GM12865 (cell line): ENCODE measurements around the gene CHMP4B.
A peak's percentile ranks its signal among the peaks of the same experiment; 100 is the strongest.

Experiments
- DNase-seq: peaks from one replicate; pipeline ENCODE4 v3.0.0; 2010; ENCODE audit warnings: low read depth
- H3K4me3 ChIP-seq: 2 replicates; pipeline ENCODE4 v1.5.1; 2011; ENCODE audit warnings: mild to moderate bottlenecking, low read depth, low read length, control low read depth
- TF ChIP-seq, protein P1 (sequence below): IDR thresholded peaks from 2 replicates; pipeline ENCODE4 v1.5.1; 2011; ENCODE audit warnings: low read length, control low read depth, low read depth, inconsistent platforms; ENCODE audit not compliant: insufficient read depth; ENCODE audit errors: missing control alignments

The CHMP4B gene, protein sequence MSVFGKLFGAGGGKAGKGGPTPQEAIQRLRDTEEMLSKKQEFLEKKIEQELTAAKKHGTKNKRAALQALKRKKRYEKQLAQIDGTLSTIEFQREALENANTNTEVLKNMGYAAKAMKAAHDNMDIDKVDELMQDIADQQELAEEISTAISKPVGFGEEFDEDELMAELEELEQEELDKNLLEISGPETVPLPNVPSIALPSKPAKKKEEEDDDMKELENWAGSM

DNA sequence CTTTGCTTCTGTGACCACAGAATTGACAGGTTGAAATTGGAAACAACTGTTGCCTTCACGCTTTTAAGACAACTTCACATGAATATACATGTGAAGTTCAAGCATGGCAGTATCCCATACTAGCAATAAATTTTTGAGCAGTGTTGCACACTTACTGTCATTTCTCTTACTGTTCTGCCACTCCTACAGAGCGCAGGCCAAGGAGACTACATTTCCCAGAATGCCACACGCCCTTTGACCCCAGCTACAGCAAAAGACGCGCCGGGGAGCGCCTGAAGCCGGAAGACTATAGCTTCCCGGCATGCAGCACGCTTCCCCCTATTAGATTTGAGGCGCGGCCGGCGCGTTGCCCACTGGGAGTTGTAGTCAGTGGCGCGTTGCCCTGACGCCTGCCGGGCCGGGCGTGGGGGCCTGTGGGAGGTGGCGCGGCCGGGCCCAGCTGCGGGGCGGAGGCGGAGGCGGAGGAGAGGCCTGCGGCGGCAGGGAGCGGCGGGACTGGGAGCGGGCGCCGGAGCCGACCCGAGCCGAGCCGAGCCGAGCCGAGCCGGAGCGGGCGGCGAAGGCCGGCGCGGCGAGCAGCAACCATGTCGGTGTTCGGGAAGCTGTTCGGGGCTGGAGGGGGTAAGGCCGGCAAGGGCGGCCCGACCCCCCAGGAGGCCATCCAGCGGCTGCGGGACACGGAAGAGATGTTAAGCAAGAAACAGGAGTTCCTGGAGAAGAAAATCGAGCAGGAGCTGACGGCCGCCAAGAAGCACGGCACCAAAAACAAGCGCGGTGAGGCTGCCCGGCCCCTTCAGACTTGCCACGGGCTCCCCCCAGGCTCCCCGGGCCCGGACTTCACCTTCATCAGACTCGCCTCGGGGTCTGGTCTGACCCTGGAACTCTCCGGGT lies at the start of gene CHMP4B:
Gene CHMP4B, plus strand, starts transcription at position 464 of the 891 bp plus-strand sequence. Its CDS starts 121 bp downstream, at position 585.
- DNase-seq = peak; percentile 99
- peak within 1 kb of the TSS; percentile 87 for H3K4me3 ChIP-seq
- TF ChIP-seq, protein P1, sequence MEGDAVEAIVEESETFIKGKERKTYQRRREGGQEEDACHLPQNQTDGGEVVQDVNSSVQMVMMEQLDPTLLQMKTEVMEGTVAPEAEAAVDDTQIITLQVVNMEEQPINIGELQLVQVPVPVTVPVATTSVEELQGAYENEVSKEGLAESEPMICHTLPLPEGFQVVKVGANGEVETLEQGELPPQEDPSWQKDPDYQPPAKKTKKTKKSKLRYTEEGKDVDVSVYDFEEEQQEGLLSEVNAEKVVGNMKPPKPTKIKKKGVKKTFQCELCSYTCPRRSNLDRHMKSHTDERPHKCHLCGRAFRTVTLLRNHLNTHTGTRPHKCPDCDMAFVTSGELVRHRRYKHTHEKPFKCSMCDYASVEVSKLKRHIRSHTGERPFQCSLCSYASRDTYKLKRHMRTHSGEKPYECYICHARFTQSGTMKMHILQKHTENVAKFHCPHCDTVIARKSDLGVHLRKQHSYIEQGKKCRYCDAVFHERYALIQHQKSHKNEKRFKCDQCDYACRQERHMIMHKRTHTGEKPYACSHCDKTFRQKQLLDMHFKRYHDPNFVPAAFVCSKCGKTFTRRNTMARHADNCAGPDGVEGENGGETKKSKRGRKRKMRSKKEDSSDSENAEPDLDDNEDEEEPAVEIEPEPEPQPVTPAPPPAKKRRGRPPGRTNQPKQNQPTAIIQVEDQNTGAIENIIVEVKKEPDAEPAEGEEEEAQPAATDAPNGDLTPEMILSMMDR = no peak

DNA sequence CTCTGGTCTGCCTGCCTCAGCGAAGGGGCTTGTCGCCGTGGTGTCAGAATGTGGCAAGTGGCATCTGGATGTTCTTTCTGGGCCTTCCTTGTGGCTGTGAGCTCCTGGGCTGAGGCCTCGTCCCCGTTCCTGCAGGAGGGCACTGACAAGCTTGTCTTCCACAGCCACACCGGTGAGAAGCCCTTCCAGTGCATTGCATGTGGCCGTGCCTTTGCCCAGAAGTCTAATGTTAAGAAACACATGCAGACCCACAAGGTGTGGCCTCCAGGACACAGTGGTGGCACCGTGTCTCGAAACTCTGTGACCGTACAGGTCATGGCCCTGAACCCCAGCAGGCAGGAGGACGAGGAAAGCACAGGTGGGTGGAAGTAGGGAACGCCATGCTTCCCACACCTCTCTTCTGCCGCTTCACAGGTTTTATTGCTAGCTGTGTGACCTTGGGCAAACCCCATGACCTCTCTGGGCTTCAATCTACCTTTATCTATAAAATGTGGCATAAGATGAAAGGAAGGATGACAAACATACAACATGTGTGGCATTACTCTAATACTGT lies 49.4 kb upstream of the CHMP4B start:
- H3K4me3 ChIP-seq = no peak overlapping the region
- TF ChIP-seq, protein P1 = no peak
- DNase-seq = no peak

DNA sequence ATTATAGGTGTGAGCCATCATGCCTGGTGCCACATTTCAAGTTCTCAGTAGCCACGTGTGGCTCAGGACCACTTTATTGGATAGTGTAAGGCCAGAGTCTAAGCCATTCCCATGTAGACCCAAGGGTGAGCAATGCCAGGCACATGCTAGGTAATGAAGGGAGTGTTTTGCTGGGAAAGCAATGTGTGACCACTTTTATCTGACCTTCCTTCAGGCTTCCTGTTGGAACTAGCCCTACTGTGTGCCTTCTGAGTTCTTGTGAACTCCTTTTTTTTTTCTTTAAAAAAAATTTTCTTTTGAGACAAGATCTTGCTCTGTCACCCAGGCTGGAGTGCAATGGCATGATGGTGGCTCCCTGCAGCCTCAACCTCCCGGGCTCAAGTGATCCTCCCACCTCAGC lies 46.0 kb upstream of the CHMP4B start:
- no peak for DNase-seq
- no peak overlapping the region for H3K4me3 ChIP-seq
- TF ChIP-seq, protein P1 = no peak

DNA sequence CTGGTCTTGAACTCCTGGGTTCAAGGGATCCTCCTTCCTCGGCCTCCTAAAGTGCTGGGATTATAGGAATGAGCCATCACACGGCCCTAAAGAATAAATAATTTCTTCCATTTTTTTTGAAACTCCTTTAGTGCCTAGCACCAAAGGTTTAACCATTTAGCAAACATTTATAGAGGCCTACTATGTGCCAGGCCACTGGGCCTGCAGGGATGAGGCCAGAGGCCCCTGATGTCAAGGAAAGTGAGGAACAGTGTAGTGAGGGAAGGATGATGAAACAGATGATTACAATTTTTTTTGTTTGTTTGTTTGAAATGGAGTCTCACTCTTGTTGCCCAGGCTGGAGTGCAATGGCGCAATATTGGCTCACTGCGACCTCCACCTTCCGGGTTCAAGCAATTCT lies 45.6 kb upstream of the CHMP4B start:
- DNase-seq = no peak
- no peak overlapping the region for H3K4me3 ChIP-seq
- TF ChIP-seq, protein P1 = no peak

DNA sequence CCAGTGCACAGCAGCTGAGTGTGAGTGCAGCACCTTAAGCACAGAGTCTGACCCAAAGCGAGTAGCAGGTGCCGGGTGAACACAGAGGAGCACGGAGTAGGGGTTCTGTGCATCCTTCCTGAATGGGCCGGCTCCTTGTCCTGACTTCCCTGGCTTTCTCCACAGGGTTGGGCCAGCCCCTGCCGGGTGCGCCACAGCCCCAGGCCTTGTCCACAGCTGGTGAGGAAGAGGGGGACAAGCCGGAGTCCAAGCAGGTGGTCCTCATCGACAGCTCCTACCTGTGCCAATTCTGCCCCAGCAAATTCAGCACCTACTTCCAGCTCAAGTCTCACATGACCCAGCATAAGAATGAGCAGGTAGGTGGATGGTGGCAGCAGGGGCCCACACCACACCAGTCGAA lies 44.5 kb upstream of the CHMP4B start:
- no peak overlapping the region for H3K4me3 ChIP-seq
- TF ChIP-seq, protein P1 = no peak
- no peak for DNase-seq

DNA sequence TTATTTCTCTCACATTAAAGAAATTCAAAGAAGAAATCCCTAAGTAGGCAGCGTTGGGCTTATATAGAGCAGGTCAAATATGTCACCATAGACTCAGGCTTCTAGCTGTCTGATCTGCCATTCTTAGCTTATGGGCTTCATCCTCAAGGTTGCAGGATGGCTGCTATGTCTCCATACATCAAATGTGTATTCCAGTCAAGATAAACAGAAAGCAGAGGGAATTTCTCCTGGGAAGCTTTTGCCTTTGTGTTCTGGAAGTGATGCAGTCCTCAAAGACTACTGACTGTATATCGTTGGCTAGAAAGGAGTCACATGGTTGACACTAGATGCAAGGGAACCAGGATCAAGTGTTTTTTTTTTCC lies 43.4 kb upstream of the CHMP4B start:
- DNase-seq = no peak
- TF ChIP-seq, protein P1 = no peak
- no peak overlapping the region for H3K4me3 ChIP-seq

DNA sequence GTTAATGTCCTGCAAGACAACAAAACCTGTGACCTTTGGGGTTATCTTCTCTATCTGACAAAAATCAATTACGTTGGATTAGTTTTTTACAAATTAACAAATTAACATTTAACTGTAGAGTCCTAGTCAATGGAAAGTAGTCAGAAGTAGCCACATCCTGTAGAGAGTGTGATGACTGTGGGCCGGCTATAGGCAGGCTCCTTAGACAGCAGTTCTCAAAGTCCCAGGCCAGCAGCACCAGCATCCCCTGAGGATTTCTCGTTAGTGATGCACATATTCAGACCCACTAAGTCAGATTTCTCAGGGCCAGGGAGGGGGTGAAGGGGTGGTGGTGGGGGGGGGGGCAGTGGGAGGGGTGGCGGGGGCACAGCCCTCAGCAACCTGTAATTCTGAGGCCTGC lies 42.1 kb upstream of the CHMP4B start:
- no peak overlapping the region for H3K4me3 ChIP-seq
- TF ChIP-seq, protein P1 = no peak
- no peak for DNase-seq
